K562 (cell line): ENCODE measurements around the gene ELP5. TPM values are rescaled to one million over a fixed set of nuclear protein-coding genes. Genes with fewer than 3 reads are reported as not detected.

Experiments used
- CTCFL ChIP-seq: IDR thresholded peaks from 2 replicates; pipeline ENCODE4 v1.6.1; 2011; ENCODE audit warnings: borderline replicate concordance, low read depth, mild to moderate bottlenecking, moderate library complexity, low read length; ENCODE audit not compliant: insufficient read depth, poor library complexity, severe bottlenecking
- CXXC5 ChIP-seq: fragments of 250-450 bp; sonication (Bioruptor Pico); IDR thresholded peaks from 2 replicates; pipeline ENCODE4 v1.8.0; 2022; ENCODE audit warnings: inconsistent platforms, mild to moderate bottlenecking, moderate library complexity
- ETV1 ChIP-seq: fragments of 450-650 bp; conservative IDR thresholded peaks from 2 replicates; pipeline ENCODE4 v1.6.1; 2016; ENCODE audit warnings: missing genetic modification characterization, control low read depth, low read depth, missing compliant biosample characterization
- FOXM1 ChIP-seq, 2 experiments: fragments of 450-650 bp in 1 of 2; sonication (generic) in 1 of 2; formaldehyde crosslinking in 1 of 2; IDR thresholded peaks; 2 replicates each; pipeline versions ENCODE4 v1.6.1 to v1.9.0; 2017 to 2022; ENCODE audit warnings: low read depth in 2 of 2, mild to moderate bottlenecking in 2 of 2, missing genetic modification reagents in 1 of 2, moderate library complexity in 1 of 2
- JUNB ChIP-seq: fragments of 450-650 bp; formaldehyde crosslinking; conservative IDR thresholded peaks from 2 replicates; pipeline ENCODE4 v1.4.0; 2020; ENCODE audit warnings: mild to moderate bottlenecking
- KAT8 ChIP-seq: fragments of 450-650 bp; IDR thresholded peaks from 2 replicates; pipeline ENCODE4 v1.6.1; 2016; ENCODE audit warnings: low read depth, mild to moderate bottlenecking
- MAX ChIP-seq: sonication (generic); formaldehyde crosslinking; IDR thresholded peaks from 2 replicates; pipeline ENCODE4 v1.9.0; 2022; ENCODE audit warnings: mild to moderate bottlenecking, missing genetic modification reagents
- NFIX ChIP-seq: fragments of 250-450 bp; sonication (Bioruptor Pico); IDR thresholded peaks from 2 replicates; pipeline ENCODE4 v1.4.0; 2020; ENCODE audit warnings: low read depth, mild to moderate bottlenecking, moderate library complexity
- PHB2 ChIP-seq: fragments of 450-650 bp; IDR thresholded peaks from 2 replicates; pipeline ENCODE4 v1.6.1; 2017; ENCODE audit warnings: low read depth
- RBM22 ChIP-seq: fragments of 200-400 bp; formaldehyde crosslinking; IDR thresholded peaks from 2 replicates; pipeline ENCODE4 v1.6.1; 2018; ENCODE audit warnings: low read length, low read depth; ENCODE audit not compliant: poor library complexity, severe bottlenecking
- RNF219 ChIP-seq: fragments of 250-450 bp; sonication (Bioruptor Pico); IDR thresholded peaks from 2 replicates; pipeline ENCODE4 v1.5.0; 2022; ENCODE audit warnings: mild to moderate bottlenecking
- SRSF3 ChIP-seq: fragments of 200-400 bp; formaldehyde crosslinking; IDR thresholded peaks from 2 replicates; pipeline ENCODE4 v1.6.1; 2016; ENCODE audit warnings: mild to moderate bottlenecking, low read length, moderate library complexity; ENCODE audit not compliant: insufficient read depth
- TAF1 ChIP-seq: IDR thresholded peaks from 2 replicates; pipeline ENCODE4 v1.6.1; 2011; ENCODE audit warnings: mild to moderate bottlenecking, low read length, moderate library complexity; ENCODE audit not compliant: insufficient read depth, control insufficient read depth, severe bottlenecking; ENCODE audit errors: extremely low read depth
- TAF15 ChIP-seq: fragments of 200-400 bp; formaldehyde crosslinking; IDR thresholded peaks from 2 replicates; pipeline ENCODE4 v1.6.1; 2017; ENCODE audit warnings: mild to moderate bottlenecking, low read depth, low read length, moderate library complexity
- VEZF1 ChIP-seq: fragments of 200-800 bp; sonication (Bioruptor generic); IDR thresholded peaks from 2 replicates; pipeline ENCODE4 v1.6.1; 2017; ENCODE audit warnings: missing genetic modification characterization, missing compliant biosample characterization
- ZMIZ1 ChIP-seq, 2 experiments: fragments of 150-350 bp in 1 of 2; IDR thresholded peaks; 2 replicates each; pipeline ENCODE4 v1.6.1; 2012 to 2016; ENCODE audit warnings: low read depth in 2 of 2, low read length in 2 of 2, mild to moderate bottlenecking in 1 of 2, moderate library complexity in 1 of 2
- ZNF134 ChIP-seq: fragments of 250-450 bp; sonication (Bioruptor Pico); conservative IDR thresholded peaks from 2 replicates; pipeline ENCODE4 v1.4.0; 2020
- polyA plus RNA-seq, 8 experiments: library from polyadenylated mRNA; depleted of rRNA in 4 of 8; stranded (reverse) in 5 of 8; unstranded in 3 of 8; fragments of >200 nt; fragmentation: Nextera tagmentation in 2 of 8; fragmentation: Illumina TruSeq in 1 of 8; extraction: Ambion mirVana in 2 of 8; extraction: Trizol in 1 of 8; gene quantifications; 2 replicates each; pipeline versions ENCODE4 v1.2.1 to v1.2.3, GENCODE V29; 2011 to 2014; ENCODE audit warnings: inconsistent platforms in 1 of 8, missing spikeins in 1 of 8
- total RNA-seq, 7 experiments: library from RNA; depleted of rRNA in 6 of 7; stranded (reverse); fragments of >200 nt in 6 of 7; fragmentation: Illumina TruSeq in 2 of 7; extraction: Trizol in 2 of 7; gene quantifications; 2 replicates each; pipeline versions ENCODE4 v1.2.1 to v1.2.3, GENCODE V29; 2011 to 2021; ENCODE audit warnings: low replicate concordance in 1 of 7

The ELP5 gene
- total and polyA plus RNA-seq, 9 of the 15 experiments (the other 6 are each of a cell fraction or from before 2014, with no cell fraction given), result 25.7 to 77.9 (median 52.9) TPM

GRCh38 chr17:7238420-7239090 lies 13.5 kb upstream of the ELP5 start (continued):
- TF ChIP-seq RNF219 (CRISPR knock-in tag), result no peak
- TF ChIP-seq ETV1 (tag), result no peak
- TF ChIP-seq PHB2, result no peak
- TF ChIP-seq ZMIZ1 (IDR thresholded peaks at IDR 0.05; ENCODE audit: low read depth in 2 of 2, low read length in 2 of 2), result no peak
- no peak for TF ChIP-seq TAF15
- TF ChIP-seq TAF1, result peak; percentile 31
- TF ChIP-seq CTCFL, result no peak
- TF ChIP-seq JUNB (CRISPR knock-in tag), result no peak
- no peak for TF ChIP-seq SRSF3
- no peak for TF ChIP-seq MAX
- TF ChIP-seq FOXM1 (IDR thresholded peaks at IDR 0.05; ENCODE audit: low read depth), result no peak
- TF ChIP-seq FOXM1 (CRISPR knock-in tag; IDR thresholded peaks at IDR 0.05; ENCODE audit: low read depth), result 0 out of 2 replicates have a peak, but pooled peaks have one; percentile 2
- TF ChIP-seq CXXC5, result no peak
- no peak for TF ChIP-seq ZNF134 (CRISPR knock-in tag)
- no peak for TF ChIP-seq NFIX
- no peak for TF ChIP-seq KAT8
- TF ChIP-seq RBM22, result no peak
- TF ChIP-seq VEZF1, result peak; percentile 27
